Measurements from ENCODE around the gene G6PD. TPM values are rescaled to one million over a fixed set of nuclear protein-coding genes. Genes with fewer than 3 reads are reported as not detected.

G6PD gene
- total RNA-seq, 1 donor from 2014 or later = 84.9 TPM

DNA sequence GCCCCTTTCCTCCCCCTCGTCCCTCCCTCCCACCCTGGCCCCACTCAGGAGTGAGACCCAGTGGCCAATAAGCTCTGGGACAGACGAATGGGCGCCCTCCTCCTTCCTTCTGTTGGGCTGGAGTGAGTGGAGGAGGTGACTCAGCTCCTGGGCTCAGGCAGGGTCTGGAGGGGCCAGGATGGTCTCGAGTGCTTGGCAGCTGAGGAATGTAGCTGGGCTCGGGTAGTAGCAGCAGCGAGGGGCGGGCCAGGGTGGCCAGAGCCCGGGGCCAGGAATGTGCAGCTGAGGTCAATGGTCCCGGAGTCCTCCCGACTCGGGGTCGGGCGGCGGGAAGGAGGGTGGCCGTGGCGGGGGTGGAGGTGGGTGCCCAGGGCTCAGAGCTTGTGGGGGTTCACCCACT is 15.0 kb downstream of the G6PD start:
- Histone ChIP-seq H3K4me3 (no peak overlapping the region), H3K36me3 (peaks cover 7% of the 10 kb centered on the region), H3K27ac (no peak overlapping the region), H3K27me3 (no peaks in the 10 kb centered on the region), H3K4me1 (no peaks in the 10 kb centered on the region), H3K9me3 (no peaks in the 10 kb centered on the region)
- intact Hi-C loops (cut with DNase I) = no loop called here
- TF ChIP-seq, protein P1, sequence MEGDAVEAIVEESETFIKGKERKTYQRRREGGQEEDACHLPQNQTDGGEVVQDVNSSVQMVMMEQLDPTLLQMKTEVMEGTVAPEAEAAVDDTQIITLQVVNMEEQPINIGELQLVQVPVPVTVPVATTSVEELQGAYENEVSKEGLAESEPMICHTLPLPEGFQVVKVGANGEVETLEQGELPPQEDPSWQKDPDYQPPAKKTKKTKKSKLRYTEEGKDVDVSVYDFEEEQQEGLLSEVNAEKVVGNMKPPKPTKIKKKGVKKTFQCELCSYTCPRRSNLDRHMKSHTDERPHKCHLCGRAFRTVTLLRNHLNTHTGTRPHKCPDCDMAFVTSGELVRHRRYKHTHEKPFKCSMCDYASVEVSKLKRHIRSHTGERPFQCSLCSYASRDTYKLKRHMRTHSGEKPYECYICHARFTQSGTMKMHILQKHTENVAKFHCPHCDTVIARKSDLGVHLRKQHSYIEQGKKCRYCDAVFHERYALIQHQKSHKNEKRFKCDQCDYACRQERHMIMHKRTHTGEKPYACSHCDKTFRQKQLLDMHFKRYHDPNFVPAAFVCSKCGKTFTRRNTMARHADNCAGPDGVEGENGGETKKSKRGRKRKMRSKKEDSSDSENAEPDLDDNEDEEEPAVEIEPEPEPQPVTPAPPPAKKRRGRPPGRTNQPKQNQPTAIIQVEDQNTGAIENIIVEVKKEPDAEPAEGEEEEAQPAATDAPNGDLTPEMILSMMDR (IDR thresholded peaks at IDR 0.05) = no peak
- DNase-seq (no peak), ATAC-seq (peak; percentile 58)

- no peak overlapping the region for H3K4me3 ChIP-seq
- H3K27ac ChIP-seq = no peak overlapping the region
- TF ChIP-seq, protein P1 (IDR thresholded peaks at IDR 0.05) = no peak
- H3K36me3 ChIP-seq = peaks cover 4% of the 10 kb centered on the region
- H3K4me1 ChIP-seq = peaks cover 4% of the 10 kb centered on the region
- intact Hi-C loops (cut with DNase I) = no loop called here
- ATAC-seq (no peak), DNase-seq (no peak)
- H3K27me3 ChIP-seq = no peaks in the 10 kb centered on the region
- H3K9me3 ChIP-seq = no peaks in the 10 kb centered on the region
Observed at GRCh38 chrX:154530286-154530685, 16.4 kb downstream of the G6PD start.

GRCh38 chrX:154529206-154529612 is 17.4 kb downstream of the G6PD start:
- Histone ChIP-seq H3K9me3 (no peaks in the 10 kb centered on the region), H3K4me3 (no peak overlapping the region), H3K27me3 (no peaks in the 10 kb centered on the region), H3K4me1 (peaks cover 4% of the 10 kb centered on the region), H3K36me3 (no peaks in the 10 kb centered on the region), H3K27ac (no peak overlapping the region)
- intact Hi-C loops (cut with DNase I) = no loop called here
- TF ChIP-seq, protein P1 (IDR thresholded peaks at IDR 0.05) = no peak
- no peak for ATAC-seq
- DNase-seq = no peak

GRCh38 chrX:154526901-154527675 is 19.6 kb downstream of the G6PD start:
- Histone ChIP-seq H3K4me3 (peak overlapping the region; percentile 23), H3K4me1 (peaks cover 4% of the 10 kb centered on the region), H3K36me3 (no peaks in the 10 kb centered on the region), H3K27ac (peak overlapping the region; percentile 78), H3K27me3 (no peaks in the 10 kb centered on the region), H3K9me3 (no peaks in the 10 kb centered on the region)
- TF ChIP-seq, protein P1 (IDR thresholded peaks at IDR 0.05) = peak; percentile 53
- intact Hi-C loops (cut with DNase I) = no loop called here
- peak; percentile 91 for ATAC-seq
- DNase-seq = peak; percentile 86

GRCh38 chrX:154525606-154526490 is 20.8 kb downstream of the G6PD start:
- Histone ChIP-seq H3K4me1 (peaks cover 4% of the 10 kb centered on the region), H3K9me3 (no peaks in the 10 kb centered on the region), H3K4me3 (no peak overlapping the region), H3K36me3 (no peaks in the 10 kb centered on the region), H3K27me3 (no peaks in the 10 kb centered on the region), H3K27ac (no peak overlapping the region)
- DNase-seq = no peak
- no peak for ATAC-seq
- TF ChIP-seq, protein P1 (IDR thresholded peaks at IDR 0.05) = no peak
- intact Hi-C loops (cut with DNase I) = no loop called here
